HepG2 (cell line): Measurements from ENCODE around the gene PPM1H.

Experiments
- CTCF ChIP-seq: sonication (generic); formaldehyde crosslinking; IDR thresholded peaks from 2 replicates; pipeline ENCODE4 v1.5.0; 2020; ENCODE audit warnings: mild to moderate bottlenecking, missing genetic modification reagents, moderate library complexity
- KMT2B ChIP-seq: IDR thresholded peaks from 2 replicates; pipeline ENCODE4 v1.6.1; 2016; ENCODE audit warnings: missing genetic modification reagents, missing compliant biosample characterization
- MTF2 ChIP-seq: sonication (generic); formaldehyde crosslinking; IDR thresholded peaks from 2 replicates; pipeline ENCODE4 v1.5.0; 2020; ENCODE audit warnings: missing genetic modification reagents, borderline replicate concordance
- MYC ChIP-seq: sonication (generic); formaldehyde crosslinking; IDR thresholded peaks from 2 replicates; pipeline ENCODE4 v1.9.0; 2021; ENCODE audit warnings: missing genetic modification reagents, borderline replicate concordance
- PCBP2 ChIP-seq: fragments of 200-400 bp; formaldehyde crosslinking; optimal IDR thresholded peaks from 2 replicates; pipeline ENCODE3; 2018; ENCODE audit warnings: low read length, low read depth; ENCODE audit not compliant: poor library complexity, severe bottlenecking
- RELA ChIP-seq: sonication (generic); formaldehyde crosslinking; IDR thresholded peaks from 2 replicates; pipeline ENCODE4 v1.4.0; 2020; ENCODE audit warnings: missing genetic modification reagents
- SETDB1 ChIP-seq: sonication (generic); formaldehyde crosslinking; IDR thresholded peaks from 2 replicates; pipeline ENCODE4 v1.5.1; 2020; ENCODE audit warnings: missing genetic modification reagents, mild to moderate bottlenecking, borderline replicate concordance
- TARDBP ChIP-seq: sonication (generic); formaldehyde crosslinking; IDR thresholded peaks from 2 replicates; pipeline ENCODE4 v1.8.0; 2022; ENCODE audit warnings: mild to moderate bottlenecking, missing genetic modification reagents
- ZFP36 ChIP-seq: fragments of 150-350 bp; IDR thresholded peaks from 2 replicates; pipeline ENCODE4 v1.6.1; 2018; ENCODE audit warnings: borderline replicate concordance, low read length, low read depth; ENCODE audit not compliant: partially characterized antibody
- ZNF275 ChIP-seq: sonication (generic); formaldehyde crosslinking; IDR thresholded peaks from 2 replicates; pipeline ENCODE4 v1.8.0; 2022; ENCODE audit warnings: missing genetic modification reagents, mild to moderate bottlenecking, inconsistent platforms, borderline replicate concordance
- TF ChIP-seq, protein P1 (sequence below): sonication (generic); formaldehyde crosslinking; IDR thresholded peaks from 2 replicates; pipeline ENCODE4 v1.4.0; 2020; ENCODE audit warnings: missing genetic modification reagents

GRCh38 chr12:62694632-62695031 is 240.3 kb downstream of the PPM1H start:
- TF ChIP-seq CTCF (CRISPR knock-in tag), result no peak
- TF ChIP-seq KMT2B (CRISPR knock-in tag), result no peak
- TF ChIP-seq MTF2 (CRISPR knock-in tag), result no peak
- no peak for TF ChIP-seq ZNF275
- TF ChIP-seq RELA, result no peak
- no peak for TF ChIP-seq SETDB1 (CRISPR knock-in tag)
- no peak for TF ChIP-seq MYC (CRISPR knock-in tag)
- TF ChIP-seq PCBP2, result no peak
- TF ChIP-seq TARDBP (CRISPR knock-in tag), result no peak
- TF ChIP-seq, protein P1, sequence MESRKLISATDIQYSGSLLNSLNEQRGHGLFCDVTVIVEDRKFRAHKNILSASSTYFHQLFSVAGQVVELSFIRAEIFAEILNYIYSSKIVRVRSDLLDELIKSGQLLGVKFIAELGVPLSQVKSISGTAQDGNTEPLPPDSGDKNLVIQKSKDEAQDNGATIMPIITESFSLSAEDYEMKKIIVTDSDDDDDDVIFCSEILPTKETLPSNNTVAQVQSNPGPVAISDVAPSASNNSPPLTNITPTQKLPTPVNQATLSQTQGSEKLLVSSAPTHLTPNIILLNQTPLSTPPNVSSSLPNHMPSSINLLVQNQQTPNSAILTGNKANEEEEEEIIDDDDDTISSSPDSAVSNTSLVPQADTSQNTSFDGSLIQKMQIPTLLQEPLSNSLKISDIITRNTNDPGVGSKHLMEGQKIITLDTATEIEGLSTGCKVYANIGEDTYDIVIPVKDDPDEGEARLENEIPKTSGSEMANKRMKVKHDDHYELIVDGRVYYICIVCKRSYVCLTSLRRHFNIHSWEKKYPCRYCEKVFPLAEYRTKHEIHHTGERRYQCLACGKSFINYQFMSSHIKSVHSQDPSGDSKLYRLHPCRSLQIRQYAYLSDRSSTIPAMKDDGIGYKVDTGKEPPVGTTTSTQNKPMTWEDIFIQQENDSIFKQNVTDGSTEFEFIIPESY (CRISPR knock-in tag), result no peak
- TF ChIP-seq ZFP36, result no peak
